Liver (tissue), 9 donors: Measurements from ENCODE around the gene ATP1B2. TPM values are rescaled to one million over a fixed set of nuclear protein-coding genes. Genes with fewer than 3 reads are reported as not detected.

Experiments used
- DNase-seq: peaks from one replicate; pipeline ENCODE4 v3.0.0-alpha.2; 2017; ENCODE audit warnings: low spot score
- H3K27ac ChIP-seq, 2 donors: one replicate each; pipeline ENCODE4 v1.7.0; 2013; ENCODE audit warnings: inconsistent platforms in 2 of 2, low read length in 2 of 2, control low read depth in 1 of 2, low read depth in 1 of 2, mild to moderate bottlenecking in 1 of 2
- H3K27me3 ChIP-seq, 4 donors: one replicate each; pipeline versions ENCODE4 v1.6.1 to v1.7.0; 2013; ENCODE audit warnings: low read length in 3 of 4, inconsistent platforms in 1 of 4, mild to moderate bottlenecking in 1 of 4, moderate library complexity in 1 of 4; ENCODE audit not compliant: control insufficient read depth in 4 of 4, insufficient read depth in 4 of 4
- H3K36me3 ChIP-seq, 4 donors: one replicate each; pipeline versions ENCODE4 v1.6.1 to v1.7.0; 2013; ENCODE audit warnings: low read length in 3 of 4, mild to moderate bottlenecking in 3 of 4, low read depth in 1 of 4, moderate library complexity in 1 of 4; ENCODE audit not compliant: control insufficient read depth in 4 of 4, insufficient read depth in 3 of 4
- H3K4me1 ChIP-seq, 4 donors: one replicate each; pipeline versions ENCODE4 v1.6.1 to v1.7.0; 2013; ENCODE audit warnings: low read length in 3 of 4, mild to moderate bottlenecking in 3 of 4, moderate library complexity in 1 of 4; ENCODE audit not compliant: control insufficient read depth in 4 of 4, insufficient read depth in 4 of 4
- H3K4me3 ChIP-seq, 3 donors: one replicate each; pipeline versions ENCODE4 v1.6.1 to v1.7.0; 2013; ENCODE audit warnings: low read length in 3 of 3, control low read depth in 1 of 3, low read depth in 1 of 3, mild to moderate bottlenecking in 1 of 3
- H3K9ac ChIP-seq, 2 donors: one replicate each; pipeline ENCODE4 v1.7.0; 2013; ENCODE audit warnings: low read length in 2 of 2, mild to moderate bottlenecking in 2 of 2, moderate library complexity in 2 of 2, control low read depth in 1 of 2, low read depth in 1 of 2
- H3K9me3 ChIP-seq, 4 donors: one replicate each; pipeline versions ENCODE4 v1.6.1 to v1.7.0; 2013; ENCODE audit warnings: low read length in 3 of 4; ENCODE audit not compliant: control insufficient read depth in 4 of 4
- EGR1 ChIP-seq, 2 donors: IDR thresholded peaks; 2 replicates each; pipeline ENCODE4 v1.6.1; 2016 to 2018; ENCODE audit warnings: antibody characterized with exemption in 2 of 2, low read depth in 2 of 2
- FOXA2 ChIP-seq: IDR thresholded peaks from 2 replicates; pipeline ENCODE4 v1.6.1; 2016; ENCODE audit warnings: antibody characterized with exemption
- GABPA ChIP-seq, 2 donors: IDR thresholded peaks in 1 of 2; conservative IDR thresholded peaks in 1 of 2; 2 replicates each; pipeline ENCODE4 v1.6.1; 2016; ENCODE audit warnings: antibody characterized with exemption in 2 of 2, mild to moderate bottlenecking in 1 of 2, moderate library complexity in 1 of 2
- HNF4A ChIP-seq, 2 donors: conservative IDR thresholded peaks; 2 replicates each; pipeline ENCODE4 v1.6.1; 2016; ENCODE audit warnings: antibody characterized with exemption in 2 of 2, mild to moderate bottlenecking in 2 of 2
- HNF4G ChIP-seq: IDR thresholded peaks from 2 replicates; pipeline ENCODE4 v1.6.1; 2016; ENCODE audit warnings: antibody characterized with exemption
- NR2F2 ChIP-seq: IDR thresholded peaks from 2 replicates; pipeline ENCODE4 v1.6.1; 2016; ENCODE audit warnings: antibody characterized with exemption
- RAD21 ChIP-seq, 2 donors: IDR thresholded peaks; 2 replicates each; pipeline ENCODE4 v1.6.1; 2016; ENCODE audit warnings: antibody characterized with exemption in 2 of 2, mild to moderate bottlenecking in 2 of 2
- RXRA ChIP-seq, 2 donors: IDR thresholded peaks; 2 replicates each; pipeline ENCODE4 v1.6.1; 2017 to 2018; ENCODE audit warnings: antibody characterized with exemption in 2 of 2, mild to moderate bottlenecking in 1 of 2
- SP1 ChIP-seq: IDR thresholded peaks from 2 replicates; pipeline ENCODE4 v1.6.1; 2018; ENCODE audit warnings: antibody characterized with exemption, mild to moderate bottlenecking
- TAF1 ChIP-seq: conservative IDR thresholded peaks from 2 replicates; pipeline ENCODE4 v1.6.1; 2016; ENCODE audit warnings: antibody characterized with exemption, mild to moderate bottlenecking
- YY1 ChIP-seq: IDR thresholded peaks from 2 replicates; pipeline ENCODE4 v1.6.1; 2016; ENCODE audit warnings: antibody characterized with exemption, mild to moderate bottlenecking
- WGBS: extraction: QIAGEN DNeasy Blood & Tissue Kit; methylation state at CpG from one replicate; pipeline ENCODE4 v1.1.7; 2013; 5-methylcytosine and 5-hydroxymethylcytosine counted together
- polyA plus RNA-seq, 2 donors: library from polyadenylated mRNA; stranded (reverse) in 1 of 2; unstranded in 1 of 2; fragments of 200-250 nt in 1 of 2; fragments of >200 nt in 1 of 2; fragmentation: Nextera tagmentation in 1 of 2; extraction: Ambion mirVana in 1 of 2; gene quantifications; one replicate each; pipeline versions ENCODE4 v1.2.1 to v1.2.3, GENCODE V29; 2013 to 2015
- total RNA-seq, 2 donors: library from RNA; depleted of rRNA; stranded (reverse); fragments of >200 nt; gene quantifications; one replicate each; pipeline ENCODE4 v1.2.3, GENCODE V29; 2014
- TF ChIP-seq, protein P1 (sequence below): IDR thresholded peaks from 2 replicates; pipeline ENCODE4 v1.6.1; 2016; ENCODE audit warnings: antibody characterized with exemption
- TF ChIP-seq, protein P2 (sequence below): IDR thresholded peaks from 2 replicates; pipeline ENCODE4 v1.6.1; 2016; ENCODE audit warnings: antibody characterized with exemption
- TF ChIP-seq, protein P3 (sequence below): IDR thresholded peaks from 2 replicates; pipeline ENCODE4 v1.6.1; 2016; ENCODE audit warnings: antibody characterized with exemption
- TF ChIP-seq, protein P4 (sequence below): fragments of 150-350 bp; IDR thresholded peaks from 2 replicates; pipeline ENCODE4 v1.5.1; 2017; ENCODE audit warnings: improper control_type of control experiment, low read depth, low read length; ENCODE audit not compliant: missing input control
- TF ChIP-seq, protein P5 (sequence below): IDR thresholded peaks from 2 replicates; pipeline ENCODE4 v1.6.1; 2016; ENCODE audit warnings: antibody characterized with exemption, mild to moderate bottlenecking
- donor health status: healthy.
- donor health status: healthy.
- donor health status: healthy.
- donor health status: healthy.
- donor health status: healthy.

Gene ATP1B2
- total and polyA plus RNA-seq, 4 donors, result 0.33 to 8.3 (median 2.0) TPM

DNA sequence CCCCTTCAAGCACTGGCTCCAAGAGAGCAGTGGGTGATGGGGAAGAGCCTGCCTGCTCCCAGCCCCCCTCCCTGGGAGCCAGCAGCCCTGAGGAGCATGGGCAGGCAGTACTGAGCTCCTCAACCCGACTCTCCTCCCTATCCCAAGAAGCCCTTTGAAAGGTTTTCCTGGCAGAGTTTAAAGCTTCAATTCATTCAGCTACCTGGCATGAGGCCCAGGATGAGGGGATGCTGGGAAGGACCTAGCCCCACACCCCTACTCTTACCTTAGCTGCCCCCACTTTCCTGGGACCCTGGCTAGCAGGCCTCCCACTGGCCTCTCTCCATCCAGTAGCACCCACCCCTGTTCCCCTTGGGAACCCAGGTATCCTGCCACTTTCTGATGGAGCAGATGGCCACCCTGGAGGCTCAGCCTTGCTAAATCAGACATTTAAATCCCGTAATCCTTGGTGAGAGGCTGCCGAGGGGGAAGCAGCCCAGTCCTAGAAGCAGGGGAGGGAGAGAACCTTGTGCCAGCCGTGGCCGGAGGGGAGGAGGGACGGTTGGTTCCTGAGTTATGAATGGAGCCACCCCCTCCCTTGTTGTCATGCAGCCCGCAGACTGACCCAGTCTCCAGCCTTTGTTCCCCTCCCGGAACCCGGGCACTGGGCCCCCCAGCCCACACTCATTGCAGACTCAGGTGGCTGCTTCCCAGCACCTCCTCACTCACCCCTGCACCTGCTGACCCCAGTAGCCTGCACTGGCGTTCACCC lies 17.1 kb downstream of the ATP1B2 start:
- TF ChIP-seq FOXA2 (no peak), YY1 (no peak), TAF1 (no peak), NR2F2 (no peak), RXRA (IDR thresholded peaks at IDR 0.05) (no peak), GABPA (IDR thresholded peaks at IDR 0.05 in 1 of 2, conservative IDR thresholded peaks at IDR 0.05 in 1 of 2) (no peak), HNF4A (conservative IDR thresholded peaks at IDR 0.05) (no peak), EGR1 (IDR thresholded peaks at IDR 0.05; ENCODE audit: low read depth in 2 of 2) (no peak), SP1 (no peak), HNF4G (no peak), RAD21 (IDR thresholded peaks at IDR 0.05) (no peak)
- TF ChIP-seq, protein P1, sequence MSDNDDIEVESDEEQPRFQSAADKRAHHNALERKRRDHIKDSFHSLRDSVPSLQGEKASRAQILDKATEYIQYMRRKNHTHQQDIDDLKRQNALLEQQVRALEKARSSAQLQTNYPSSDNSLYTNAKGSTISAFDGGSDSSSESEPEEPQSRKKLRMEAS, result no peak
- TF ChIP-seq, protein P2, sequence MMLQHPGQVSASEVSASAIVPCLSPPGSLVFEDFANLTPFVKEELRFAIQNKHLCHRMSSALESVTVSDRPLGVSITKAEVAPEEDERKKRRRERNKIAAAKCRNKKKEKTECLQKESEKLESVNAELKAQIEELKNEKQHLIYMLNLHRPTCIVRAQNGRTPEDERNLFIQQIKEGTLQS, result no peak
- TF ChIP-seq, protein P3, sequence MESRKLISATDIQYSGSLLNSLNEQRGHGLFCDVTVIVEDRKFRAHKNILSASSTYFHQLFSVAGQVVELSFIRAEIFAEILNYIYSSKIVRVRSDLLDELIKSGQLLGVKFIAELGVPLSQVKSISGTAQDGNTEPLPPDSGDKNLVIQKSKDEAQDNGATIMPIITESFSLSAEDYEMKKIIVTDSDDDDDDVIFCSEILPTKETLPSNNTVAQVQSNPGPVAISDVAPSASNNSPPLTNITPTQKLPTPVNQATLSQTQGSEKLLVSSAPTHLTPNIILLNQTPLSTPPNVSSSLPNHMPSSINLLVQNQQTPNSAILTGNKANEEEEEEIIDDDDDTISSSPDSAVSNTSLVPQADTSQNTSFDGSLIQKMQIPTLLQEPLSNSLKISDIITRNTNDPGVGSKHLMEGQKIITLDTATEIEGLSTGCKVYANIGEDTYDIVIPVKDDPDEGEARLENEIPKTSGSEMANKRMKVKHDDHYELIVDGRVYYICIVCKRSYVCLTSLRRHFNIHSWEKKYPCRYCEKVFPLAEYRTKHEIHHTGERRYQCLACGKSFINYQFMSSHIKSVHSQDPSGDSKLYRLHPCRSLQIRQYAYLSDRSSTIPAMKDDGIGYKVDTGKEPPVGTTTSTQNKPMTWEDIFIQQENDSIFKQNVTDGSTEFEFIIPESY, result no peak
- TF ChIP-seq, protein P4, sequence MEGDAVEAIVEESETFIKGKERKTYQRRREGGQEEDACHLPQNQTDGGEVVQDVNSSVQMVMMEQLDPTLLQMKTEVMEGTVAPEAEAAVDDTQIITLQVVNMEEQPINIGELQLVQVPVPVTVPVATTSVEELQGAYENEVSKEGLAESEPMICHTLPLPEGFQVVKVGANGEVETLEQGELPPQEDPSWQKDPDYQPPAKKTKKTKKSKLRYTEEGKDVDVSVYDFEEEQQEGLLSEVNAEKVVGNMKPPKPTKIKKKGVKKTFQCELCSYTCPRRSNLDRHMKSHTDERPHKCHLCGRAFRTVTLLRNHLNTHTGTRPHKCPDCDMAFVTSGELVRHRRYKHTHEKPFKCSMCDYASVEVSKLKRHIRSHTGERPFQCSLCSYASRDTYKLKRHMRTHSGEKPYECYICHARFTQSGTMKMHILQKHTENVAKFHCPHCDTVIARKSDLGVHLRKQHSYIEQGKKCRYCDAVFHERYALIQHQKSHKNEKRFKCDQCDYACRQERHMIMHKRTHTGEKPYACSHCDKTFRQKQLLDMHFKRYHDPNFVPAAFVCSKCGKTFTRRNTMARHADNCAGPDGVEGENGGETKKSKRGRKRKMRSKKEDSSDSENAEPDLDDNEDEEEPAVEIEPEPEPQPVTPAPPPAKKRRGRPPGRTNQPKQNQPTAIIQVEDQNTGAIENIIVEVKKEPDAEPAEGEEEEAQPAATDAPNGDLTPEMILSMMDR, result no peak
- TF ChIP-seq, protein P5, sequence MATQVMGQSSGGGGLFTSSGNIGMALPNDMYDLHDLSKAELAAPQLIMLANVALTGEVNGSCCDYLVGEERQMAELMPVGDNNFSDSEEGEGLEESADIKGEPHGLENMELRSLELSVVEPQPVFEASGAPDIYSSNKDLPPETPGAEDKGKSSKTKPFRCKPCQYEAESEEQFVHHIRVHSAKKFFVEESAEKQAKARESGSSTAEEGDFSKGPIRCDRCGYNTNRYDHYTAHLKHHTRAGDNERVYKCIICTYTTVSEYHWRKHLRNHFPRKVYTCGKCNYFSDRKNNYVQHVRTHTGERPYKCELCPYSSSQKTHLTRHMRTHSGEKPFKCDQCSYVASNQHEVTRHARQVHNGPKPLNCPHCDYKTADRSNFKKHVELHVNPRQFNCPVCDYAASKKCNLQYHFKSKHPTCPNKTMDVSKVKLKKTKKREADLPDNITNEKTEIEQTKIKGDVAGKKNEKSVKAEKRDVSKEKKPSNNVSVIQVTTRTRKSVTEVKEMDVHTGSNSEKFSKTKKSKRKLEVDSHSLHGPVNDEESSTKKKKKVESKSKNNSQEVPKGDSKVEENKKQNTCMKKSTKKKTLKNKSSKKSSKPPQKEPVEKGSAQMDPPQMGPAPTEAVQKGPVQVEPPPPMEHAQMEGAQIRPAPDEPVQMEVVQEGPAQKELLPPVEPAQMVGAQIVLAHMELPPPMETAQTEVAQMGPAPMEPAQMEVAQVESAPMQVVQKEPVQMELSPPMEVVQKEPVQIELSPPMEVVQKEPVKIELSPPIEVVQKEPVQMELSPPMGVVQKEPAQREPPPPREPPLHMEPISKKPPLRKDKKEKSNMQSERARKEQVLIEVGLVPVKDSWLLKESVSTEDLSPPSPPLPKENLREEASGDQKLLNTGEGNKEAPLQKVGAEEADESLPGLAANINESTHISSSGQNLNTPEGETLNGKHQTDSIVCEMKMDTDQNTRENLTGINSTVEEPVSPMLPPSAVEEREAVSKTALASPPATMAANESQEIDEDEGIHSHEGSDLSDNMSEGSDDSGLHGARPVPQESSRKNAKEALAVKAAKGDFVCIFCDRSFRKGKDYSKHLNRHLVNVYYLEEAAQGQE, result no peak
- peaks cover 10 to 46% (median 22%) of the 10 kb centered on the region in 4 donors for H3K36me3 ChIP-seq

More for the DNA sequence above, 17.1 kb downstream of the ATP1B2 start:
- Histone ChIP-seq H3K27ac (no peak overlapping the region), H3K9me3 (no peaks in the 10 kb centered on the region), H3K4me3 (no peak overlapping the region), H3K9ac (no peak overlapping the region), H3K4me1 (no peaks in the 10 kb centered on the region), H3K27me3 (no peaks in the 10 kb centered on the region)
- WGBS, result 91% methylated on average over 10 of the region's 10 CpGs
- no peak for DNase-seq
